ENCODE measurements around the gene SPATA45.

SPATA45 gene

DNA sequence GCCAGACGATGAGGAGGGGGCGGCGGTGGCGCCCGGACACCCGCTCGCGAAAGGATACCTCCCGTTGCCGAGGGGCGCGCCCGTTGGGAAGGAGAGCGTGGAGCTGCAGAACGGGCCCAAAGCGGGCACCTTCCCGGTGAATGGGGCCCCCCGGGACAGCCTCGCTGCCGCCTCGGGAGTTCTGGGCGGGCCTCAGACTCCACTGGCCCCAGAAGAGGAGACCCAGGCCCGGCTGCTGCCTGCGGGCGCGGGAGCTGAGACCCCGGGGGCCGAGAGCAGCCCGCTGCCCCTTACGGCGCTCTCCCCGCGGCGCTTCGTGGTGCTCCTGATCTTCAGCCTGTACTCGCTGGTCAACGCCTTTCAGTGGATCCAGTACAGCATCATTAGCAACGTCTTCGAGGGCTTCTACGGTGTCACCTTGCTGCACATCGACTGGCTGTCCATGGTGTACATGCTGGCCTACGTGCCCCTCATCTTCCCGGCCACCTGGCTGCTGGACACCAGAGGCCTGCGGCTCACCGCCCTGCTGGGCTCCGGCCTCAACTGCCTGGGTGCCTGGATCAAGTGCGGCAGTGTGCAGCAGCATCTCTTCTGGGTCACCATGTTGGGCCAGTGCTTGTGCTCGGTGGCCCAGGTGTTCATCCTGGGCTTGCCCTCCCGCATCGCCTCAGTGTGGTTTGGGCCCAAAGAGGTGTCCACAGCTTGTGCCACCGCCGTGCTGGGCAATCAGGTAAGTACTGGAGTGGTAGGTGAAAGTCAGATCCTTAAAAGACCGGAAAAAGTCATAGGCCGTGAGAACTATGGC, 11.2 kb upstream of the SPATA45 start (continued):
- TF ChIP-seq, protein P1, sequence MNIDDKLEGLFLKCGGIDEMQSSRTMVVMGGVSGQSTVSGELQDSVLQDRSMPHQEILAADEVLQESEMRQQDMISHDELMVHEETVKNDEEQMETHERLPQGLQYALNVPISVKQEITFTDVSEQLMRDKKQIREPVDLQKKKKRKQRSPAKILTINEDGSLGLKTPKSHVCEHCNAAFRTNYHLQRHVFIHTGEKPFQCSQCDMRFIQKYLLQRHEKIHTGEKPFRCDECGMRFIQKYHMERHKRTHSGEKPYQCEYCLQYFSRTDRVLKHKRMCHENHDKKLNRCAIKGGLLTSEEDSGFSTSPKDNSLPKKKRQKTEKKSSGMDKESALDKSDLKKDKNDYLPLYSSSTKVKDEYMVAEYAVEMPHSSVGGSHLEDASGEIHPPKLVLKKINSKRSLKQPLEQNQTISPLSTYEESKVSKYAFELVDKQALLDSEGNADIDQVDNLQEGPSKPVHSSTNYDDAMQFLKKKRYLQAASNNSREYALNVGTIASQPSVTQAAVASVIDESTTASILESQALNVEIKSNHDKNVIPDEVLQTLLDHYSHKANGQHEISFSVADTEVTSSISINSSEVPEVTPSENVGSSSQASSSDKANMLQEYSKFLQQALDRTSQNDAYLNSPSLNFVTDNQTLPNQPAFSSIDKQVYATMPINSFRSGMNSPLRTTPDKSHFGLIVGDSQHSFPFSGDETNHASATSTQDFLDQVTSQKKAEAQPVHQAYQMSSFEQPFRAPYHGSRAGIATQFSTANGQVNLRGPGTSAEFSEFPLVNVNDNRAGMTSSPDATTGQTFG (tag by site-specific recombination; IDR thresholded peaks at IDR 0.05; ENCODE audit: borderline replicate concordance) = no peak
- TF ChIP-seq KLF8 (tag by site-specific recombination; IDR thresholded peaks at IDR 0.05) (peak; percentile 6; the same call in 1 of the 2 replicates), GLI4 (tag by site-specific recombination; IDR thresholded peaks at IDR 0.05) (peak; percentile 57; the same call in 1 of the 2 replicates), OVOL3 (tag by site-specific recombination; IDR thresholded peaks at IDR 0.05) (0 out of 2 replicates have a peak, but pooled peaks have one; percentile 25), ZBTB21 (tag by site-specific recombination; IDR thresholded peaks at IDR 0.05) (0 out of 2 replicates have a peak, but pooled peaks have one; percentile 31), ZNF423 (tag by site-specific recombination; IDR thresholded peaks at IDR 0.05) (0 out of 2 replicates have a peak, but pooled peaks have one; percentile 35), TRIM28 (IDR thresholded peaks at IDR 0.05; ENCODE audit: borderline replicate concordance, low read length) (peak; percentile 33; the same call in 1 of the 2 replicates), ZNF394 (tag by site-specific recombination; IDR thresholded peaks at IDR 0.05; ENCODE audit: borderline replicate concordance) (no peak), ZNF223 (tag by site-specific recombination; IDR thresholded peaks at IDR 0.05) (peak; percentile 7), ZNF843 (tag by site-specific recombination; IDR thresholded peaks at IDR 0.05) (0 out of 2 replicates have a peak, but pooled peaks have one; percentile 8), RBAK (tag by site-specific recombination; IDR thresholded peaks at IDR 0.05) (no peak), ZNF350 (tag by site-specific recombination; IDR thresholded peaks at IDR 0.05) (no peak), ZBTB7A (tag by site-specific recombination; IDR thresholded peaks at IDR 0.05; ENCODE audit: low read depth) (0 out of 2 replicates have a peak, but pooled peaks have one; percentile 56), KLF7 (tag by site-specific recombination; IDR thresholded peaks at IDR 0.05; ENCODE audit: borderline replicate concordance) (peak; percentile 24; the same call in 1 of the 2 replicates), ZNF146 (tag by site-specific recombination; IDR thresholded peaks at IDR 0.05) (0 out of 2 replicates have a peak, but pooled peaks have one; percentile 17), ZNF404 (tag by site-specific recombination; IDR thresholded peaks at IDR 0.05) (no peak), SP2 (tag by site-specific recombination; IDR thresholded peaks at IDR 0.05) (no peak), ZNF133 (tag by site-specific recombination; IDR thresholded peaks at IDR 0.05) (no peak)
- TF ChIP-seq, protein P2, sequence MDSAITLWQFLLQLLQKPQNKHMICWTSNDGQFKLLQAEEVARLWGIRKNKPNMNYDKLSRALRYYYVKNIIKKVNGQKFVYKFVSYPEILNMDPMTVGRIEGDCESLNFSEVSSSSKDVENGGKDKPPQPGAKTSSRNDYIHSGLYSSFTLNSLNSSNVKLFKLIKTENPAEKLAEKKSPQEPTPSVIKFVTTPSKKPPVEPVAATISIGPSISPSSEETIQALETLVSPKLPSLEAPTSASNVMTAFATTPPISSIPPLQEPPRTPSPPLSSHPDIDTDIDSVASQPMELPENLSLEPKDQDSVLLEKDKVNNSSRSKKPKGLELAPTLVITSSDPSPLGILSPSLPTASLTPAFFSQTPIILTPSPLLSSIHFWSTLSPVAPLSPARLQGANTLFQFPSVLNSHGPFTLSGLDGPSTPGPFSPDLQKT (IDR thresholded peaks at IDR 0.05; ENCODE audit: borderline replicate concordance, low read depth, low read length) = no peak
- TF ChIP-seq, protein P3, sequence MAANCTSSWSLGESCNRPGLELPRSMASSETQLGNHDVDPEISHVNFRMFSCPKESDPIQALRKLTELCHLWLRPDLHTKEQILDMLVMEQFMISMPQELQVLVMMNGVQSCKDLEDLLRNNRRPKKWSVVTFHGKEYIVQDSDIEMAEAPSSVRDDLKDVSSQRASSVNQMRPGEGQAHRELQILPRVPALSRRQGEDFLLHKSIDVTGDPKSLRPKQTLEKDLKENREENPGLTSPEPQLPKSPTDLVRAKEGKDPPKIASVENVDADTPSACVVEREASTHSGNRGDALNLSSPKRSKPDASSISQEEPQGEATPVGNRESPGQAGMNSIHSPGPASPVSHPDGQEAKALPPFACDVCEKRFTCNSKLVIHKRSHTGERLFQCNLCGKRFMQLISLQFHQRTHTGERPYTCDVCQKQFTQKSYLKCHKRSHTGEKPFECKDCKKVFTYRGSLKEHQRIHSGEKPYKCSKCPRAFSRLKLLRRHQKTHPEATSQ (tag by site-specific recombination; IDR thresholded peaks at IDR 0.05) = 0 out of 2 replicates have a peak, but pooled peaks have one; percentile 70
- TF ChIP-seq, protein P4, sequence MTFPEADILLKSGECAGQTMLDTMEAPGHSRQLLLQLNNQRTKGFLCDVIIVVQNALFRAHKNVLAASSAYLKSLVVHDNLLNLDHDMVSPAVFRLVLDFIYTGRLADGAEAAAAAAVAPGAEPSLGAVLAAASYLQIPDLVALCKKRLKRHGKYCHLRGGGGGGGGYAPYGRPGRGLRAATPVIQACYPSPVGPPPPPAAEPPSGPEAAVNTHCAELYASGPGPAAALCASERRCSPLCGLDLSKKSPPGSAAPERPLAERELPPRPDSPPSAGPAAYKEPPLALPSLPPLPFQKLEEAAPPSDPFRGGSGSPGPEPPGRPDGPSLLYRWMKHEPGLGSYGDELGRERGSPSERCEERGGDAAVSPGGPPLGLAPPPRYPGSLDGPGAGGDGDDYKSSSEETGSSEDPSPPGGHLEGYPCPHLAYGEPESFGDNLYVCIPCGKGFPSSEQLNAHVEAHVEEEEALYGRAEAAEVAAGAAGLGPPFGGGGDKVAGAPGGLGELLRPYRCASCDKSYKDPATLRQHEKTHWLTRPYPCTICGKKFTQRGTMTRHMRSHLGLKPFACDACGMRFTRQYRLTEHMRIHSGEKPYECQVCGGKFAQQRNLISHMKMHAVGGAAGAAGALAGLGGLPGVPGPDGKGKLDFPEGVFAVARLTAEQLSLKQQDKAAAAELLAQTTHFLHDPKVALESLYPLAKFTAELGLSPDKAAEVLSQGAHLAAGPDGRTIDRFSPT (tag by site-specific recombination; IDR thresholded peaks at IDR 0.05) = peak; percentile 11; the same call in 1 of the 2 replicates
- TF ChIP-seq, protein P5, sequence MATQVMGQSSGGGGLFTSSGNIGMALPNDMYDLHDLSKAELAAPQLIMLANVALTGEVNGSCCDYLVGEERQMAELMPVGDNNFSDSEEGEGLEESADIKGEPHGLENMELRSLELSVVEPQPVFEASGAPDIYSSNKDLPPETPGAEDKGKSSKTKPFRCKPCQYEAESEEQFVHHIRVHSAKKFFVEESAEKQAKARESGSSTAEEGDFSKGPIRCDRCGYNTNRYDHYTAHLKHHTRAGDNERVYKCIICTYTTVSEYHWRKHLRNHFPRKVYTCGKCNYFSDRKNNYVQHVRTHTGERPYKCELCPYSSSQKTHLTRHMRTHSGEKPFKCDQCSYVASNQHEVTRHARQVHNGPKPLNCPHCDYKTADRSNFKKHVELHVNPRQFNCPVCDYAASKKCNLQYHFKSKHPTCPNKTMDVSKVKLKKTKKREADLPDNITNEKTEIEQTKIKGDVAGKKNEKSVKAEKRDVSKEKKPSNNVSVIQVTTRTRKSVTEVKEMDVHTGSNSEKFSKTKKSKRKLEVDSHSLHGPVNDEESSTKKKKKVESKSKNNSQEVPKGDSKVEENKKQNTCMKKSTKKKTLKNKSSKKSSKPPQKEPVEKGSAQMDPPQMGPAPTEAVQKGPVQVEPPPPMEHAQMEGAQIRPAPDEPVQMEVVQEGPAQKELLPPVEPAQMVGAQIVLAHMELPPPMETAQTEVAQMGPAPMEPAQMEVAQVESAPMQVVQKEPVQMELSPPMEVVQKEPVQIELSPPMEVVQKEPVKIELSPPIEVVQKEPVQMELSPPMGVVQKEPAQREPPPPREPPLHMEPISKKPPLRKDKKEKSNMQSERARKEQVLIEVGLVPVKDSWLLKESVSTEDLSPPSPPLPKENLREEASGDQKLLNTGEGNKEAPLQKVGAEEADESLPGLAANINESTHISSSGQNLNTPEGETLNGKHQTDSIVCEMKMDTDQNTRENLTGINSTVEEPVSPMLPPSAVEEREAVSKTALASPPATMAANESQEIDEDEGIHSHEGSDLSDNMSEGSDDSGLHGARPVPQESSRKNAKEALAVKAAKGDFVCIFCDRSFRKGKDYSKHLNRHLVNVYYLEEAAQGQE (tag by site-specific recombination; IDR thresholded peaks at IDR 0.05) = peak; percentile 16
- TF ChIP-seq, protein P6, sequence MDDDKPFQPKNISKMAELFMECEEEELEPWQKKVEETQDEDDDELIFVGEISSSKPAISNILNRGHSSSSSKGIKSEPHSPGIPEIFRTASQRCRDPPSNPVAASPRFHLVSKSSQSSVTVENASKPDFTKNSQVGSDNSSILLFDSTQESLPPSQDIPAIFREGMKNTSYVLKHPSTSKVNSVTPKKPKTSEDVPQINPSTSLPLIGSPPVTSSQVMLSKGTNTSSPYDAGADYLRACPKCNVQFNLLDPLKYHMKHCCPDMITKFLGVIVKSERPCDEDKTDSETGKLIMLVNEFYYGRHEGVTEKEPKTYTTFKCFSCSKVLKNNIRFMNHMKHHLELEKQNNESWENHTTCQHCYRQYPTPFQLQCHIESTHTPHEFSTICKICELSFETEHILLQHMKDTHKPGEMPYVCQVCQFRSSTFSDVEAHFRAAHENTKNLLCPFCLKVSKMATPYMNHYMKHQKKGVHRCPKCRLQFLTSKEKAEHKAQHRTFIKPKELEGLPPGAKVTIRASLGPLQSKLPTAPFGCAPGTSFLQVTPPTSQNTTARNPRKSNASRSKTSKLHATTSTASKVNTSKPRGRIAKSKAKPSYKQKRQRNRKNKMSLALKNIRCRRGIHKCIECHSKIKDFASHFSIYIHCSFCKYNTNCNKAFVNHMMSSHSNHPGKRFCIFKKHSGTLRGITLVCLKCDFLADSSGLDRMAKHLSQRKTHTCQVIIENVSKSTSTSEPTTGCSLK (tag by site-specific recombination; IDR thresholded peaks at IDR 0.05) = no peak
